ENCODE results near the gene NPAS3.

GRCh38 chr14:33529787-33530757 is 591.4 kb downstream of the NPAS3 start:
- TF ChIP-seq ZNF664 (tag by site-specific recombination; IDR thresholded peaks at IDR 0.05): no peak
- TF ChIP-seq, protein P1, sequence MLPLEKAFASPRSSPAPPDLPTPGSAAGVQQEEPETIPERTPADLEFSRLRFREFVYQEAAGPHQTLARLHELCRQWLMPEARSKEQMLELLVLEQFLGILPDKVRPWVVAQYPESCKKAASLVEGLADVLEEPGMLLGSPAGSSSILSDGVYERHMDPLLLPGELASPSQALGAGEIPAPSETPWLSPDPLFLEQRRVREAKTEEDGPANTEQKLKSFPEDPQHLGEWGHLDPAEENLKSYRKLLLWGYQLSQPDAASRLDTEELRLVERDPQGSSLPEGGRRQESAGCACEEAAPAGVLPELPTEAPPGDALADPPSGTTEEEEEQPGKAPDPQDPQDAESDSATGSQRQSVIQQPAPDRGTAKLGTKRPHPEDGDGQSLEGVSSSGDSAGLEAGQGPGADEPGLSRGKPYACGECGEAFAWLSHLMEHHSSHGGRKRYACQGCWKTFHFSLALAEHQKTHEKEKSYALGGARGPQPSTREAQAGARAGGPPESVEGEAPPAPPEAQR (tag by site-specific recombination; IDR thresholded peaks at IDR 0.05): no peak
- TF ChIP-seq KLF16 (tag by site-specific recombination; IDR thresholded peaks at IDR 0.05): no peak
- TF ChIP-seq ZNF274 (IDR thresholded peaks at IDR 0.05; ENCODE audit: low read length): no peak
- no peak for TF ChIP-seq ZNF274 (tag by site-specific recombination; IDR thresholded peaks at IDR 0.05; ENCODE audit: borderline replicate concordance)
- no peak for TF ChIP-seq ZNF548 (tag by site-specific recombination; IDR thresholded peaks at IDR 0.05)
- no peak for TF ChIP-seq KLF7 (tag by site-specific recombination; IDR thresholded peaks at IDR 0.05; ENCODE audit: borderline replicate concordance)
- TF ChIP-seq ZNF311 (tag by site-specific recombination; IDR thresholded peaks at IDR 0.05; ENCODE audit: borderline replicate concordance): no peak
- no peak for TF ChIP-seq ZNF121 (tag by site-specific recombination; IDR thresholded peaks at IDR 0.05)
- TF ChIP-seq, protein P2, sequence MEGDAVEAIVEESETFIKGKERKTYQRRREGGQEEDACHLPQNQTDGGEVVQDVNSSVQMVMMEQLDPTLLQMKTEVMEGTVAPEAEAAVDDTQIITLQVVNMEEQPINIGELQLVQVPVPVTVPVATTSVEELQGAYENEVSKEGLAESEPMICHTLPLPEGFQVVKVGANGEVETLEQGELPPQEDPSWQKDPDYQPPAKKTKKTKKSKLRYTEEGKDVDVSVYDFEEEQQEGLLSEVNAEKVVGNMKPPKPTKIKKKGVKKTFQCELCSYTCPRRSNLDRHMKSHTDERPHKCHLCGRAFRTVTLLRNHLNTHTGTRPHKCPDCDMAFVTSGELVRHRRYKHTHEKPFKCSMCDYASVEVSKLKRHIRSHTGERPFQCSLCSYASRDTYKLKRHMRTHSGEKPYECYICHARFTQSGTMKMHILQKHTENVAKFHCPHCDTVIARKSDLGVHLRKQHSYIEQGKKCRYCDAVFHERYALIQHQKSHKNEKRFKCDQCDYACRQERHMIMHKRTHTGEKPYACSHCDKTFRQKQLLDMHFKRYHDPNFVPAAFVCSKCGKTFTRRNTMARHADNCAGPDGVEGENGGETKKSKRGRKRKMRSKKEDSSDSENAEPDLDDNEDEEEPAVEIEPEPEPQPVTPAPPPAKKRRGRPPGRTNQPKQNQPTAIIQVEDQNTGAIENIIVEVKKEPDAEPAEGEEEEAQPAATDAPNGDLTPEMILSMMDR (tag by site-specific recombination; IDR thresholded peaks at IDR 0.05): no peak
- TF ChIP-seq REST (tag by site-specific recombination; IDR thresholded peaks at IDR 0.05): no peak
- no peak for TF ChIP-seq ZNF76 (tag by site-specific recombination; IDR thresholded peaks at IDR 0.05; ENCODE audit: borderline replicate concordance, low read depth)
